ELF-1 (cell line): ENCODE measurements around the gene SIRPB2.
"Not testable (repeated sequence)": the region's sequence is repeated elsewhere in the genome, so short reads cannot be mapped to it uniquely, and the experiment has no call there.

Source experiments
- DNase-seq: peaks from one replicate; pipeline ENCODE4 v3.0.0-alpha.2; 2016; ENCODE audit warnings: low read depth, low spot score

SIRPB2 gene

GRCh38 chr20:1499528-1500420 lies 8.6 kb upstream of the SIRPB2 start:
- DNase-seq: no peak

GRCh38 chr20:1497371-1497770 lies 6.2 kb upstream of the SIRPB2 start:
- DNase-seq: not testable (repeated sequence)

GRCh38 chr20:1496930-1497329 lies 5.7 kb upstream of the SIRPB2 start:
- DNase-seq: no peak

- DNase-seq: no peak
Measured at GRCh38 chr20:1494436-1494835, 3.2 kb upstream of the SIRPB2 start.

GRCh38 chr20:1493536-1493935 lies 2.3 kb upstream of the SIRPB2 start:
- no peak for DNase-seq

GRCh38 chr20:1491860-1492642 lies 831 bp upstream of the SIRPB2 start:
- no peak for DNase-seq

- DNase-seq: no peak
Measured at GRCh38 chr20:1490643-1491195, 501 bp downstream of the SIRPB2 start.

GRCh38 chr20:1489764-1490436 lies 1.3 kb downstream of the SIRPB2 start:
- DNase-seq: no peak

GRCh38 chr20:1489325-1489724 lies 1.9 kb downstream of the SIRPB2 start:
- no peak for DNase-seq

GRCh38 chr20:1486566-1486965 lies 4.7 kb downstream of the SIRPB2 start:
- DNase-seq: no peak

- DNase-seq: no peak
Measured at GRCh38 chr20:1484438-1485116, 6.6 kb downstream of the SIRPB2 start.

GRCh38 chr20:1479831-1480595 lies 11.2 kb downstream of the SIRPB2 start:
- no peak for DNase-seq

- no peak for DNase-seq
Measured at GRCh38 chr20:1478566-1478965, 12.7 kb downstream of the SIRPB2 start.

- DNase-seq: no peak
Measured at GRCh38 chr20:1477896-1478490, 13.2 kb downstream of the SIRPB2 start.

GRCh38 chr20:1474817-1475603 lies 16.2 kb downstream of the SIRPB2 start:
- DNase-seq: peak; percentile 22

GRCh38 chr20:1474325-1474724 lies 16.9 kb downstream of the SIRPB2 start:
- DNase-seq: no peak

- DNase-seq: no peak
Measured at GRCh38 chr20:1473246-1474220, 17.7 kb downstream of the SIRPB2 start.
